ENCODE measurements around the gene TNFSF13B.
"Not testable (repeated sequence)": the region's sequence is repeated elsewhere in the genome, so short reads cannot be mapped to it uniquely, and the experiment has no call there.

The TNFSF13B gene

DNA sequence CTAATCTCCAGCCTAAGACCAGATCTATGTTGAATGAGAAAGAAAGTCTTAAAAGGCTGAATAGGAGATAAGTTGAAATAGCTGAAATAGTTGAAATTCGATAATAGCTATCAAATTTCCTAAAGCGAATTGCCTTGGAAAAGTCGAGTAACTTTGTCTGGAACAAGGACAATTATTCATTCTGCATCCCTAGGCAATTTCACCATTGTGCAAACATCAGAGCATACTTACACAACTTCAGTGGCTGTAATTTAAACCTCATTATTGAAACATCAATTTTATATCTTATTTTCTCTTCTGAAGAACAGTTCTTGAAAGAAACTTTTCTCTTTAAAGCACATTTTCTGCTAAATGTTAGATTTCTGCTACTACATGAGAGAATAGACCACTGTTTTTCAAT lies 13.6 kb downstream of the TNFSF13B start:
- DNase-seq = no peak

DNA sequence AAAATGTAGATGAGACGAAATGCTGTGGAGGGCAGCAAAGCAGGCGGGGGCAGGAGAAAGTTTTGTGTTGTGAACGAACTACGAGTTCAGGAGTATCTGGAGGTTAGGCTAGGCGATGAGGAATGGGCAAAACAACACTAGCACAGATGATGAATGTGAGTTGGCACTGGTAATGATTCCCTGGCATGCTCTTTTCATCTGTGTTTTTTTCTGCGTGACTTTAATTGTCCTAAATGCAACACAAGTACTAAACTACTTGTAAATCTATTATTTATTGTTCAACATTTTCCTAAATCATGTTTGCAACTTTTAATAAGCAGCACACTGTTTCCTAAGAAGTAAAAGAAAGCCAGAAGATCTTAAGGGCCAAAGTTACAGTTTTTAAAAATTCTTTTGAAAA lies 19.2 kb downstream of the TNFSF13B start:
- no peak for DNase-seq

DNA sequence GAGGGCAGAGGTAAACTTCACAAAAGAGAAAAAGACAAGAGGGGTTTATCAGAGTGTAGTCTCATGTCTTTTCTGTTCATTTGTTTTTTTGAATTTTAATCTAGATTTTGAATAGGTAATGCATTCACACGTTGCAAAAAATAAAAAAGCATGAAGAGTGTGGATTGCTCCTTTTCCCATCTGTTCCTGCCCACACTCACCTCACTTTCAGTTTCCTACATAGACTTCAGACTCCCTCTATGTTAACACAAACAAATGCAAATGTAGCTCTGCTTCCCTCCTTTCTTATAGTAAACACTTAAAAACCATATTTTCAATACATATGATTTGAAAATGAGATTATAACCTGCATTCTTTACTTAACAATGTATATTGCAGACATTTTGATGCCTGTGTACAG lies 20.3 kb downstream of the TNFSF13B start:
- DNase-seq = no peak

DNA sequence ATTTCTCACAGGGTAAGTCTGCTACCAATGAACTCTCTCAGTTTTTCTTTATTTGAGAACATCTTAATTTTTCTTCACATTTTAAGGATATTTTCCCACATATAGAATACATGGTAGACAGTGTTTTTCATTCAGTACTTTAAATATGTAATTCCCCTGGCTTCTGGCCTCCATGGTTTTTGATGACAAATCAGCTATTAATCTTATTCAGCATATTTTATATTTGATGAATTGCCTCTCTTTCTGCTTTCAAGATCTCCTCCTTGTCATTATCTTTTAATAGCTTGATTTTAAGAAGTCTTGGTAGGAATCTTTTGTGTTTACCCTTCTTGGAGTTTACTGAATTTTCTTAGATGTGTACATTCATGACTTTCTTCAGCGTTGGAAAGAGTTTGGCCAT lies 27.6 kb downstream of the TNFSF13B start:
- no peak for DNase-seq

DNA sequence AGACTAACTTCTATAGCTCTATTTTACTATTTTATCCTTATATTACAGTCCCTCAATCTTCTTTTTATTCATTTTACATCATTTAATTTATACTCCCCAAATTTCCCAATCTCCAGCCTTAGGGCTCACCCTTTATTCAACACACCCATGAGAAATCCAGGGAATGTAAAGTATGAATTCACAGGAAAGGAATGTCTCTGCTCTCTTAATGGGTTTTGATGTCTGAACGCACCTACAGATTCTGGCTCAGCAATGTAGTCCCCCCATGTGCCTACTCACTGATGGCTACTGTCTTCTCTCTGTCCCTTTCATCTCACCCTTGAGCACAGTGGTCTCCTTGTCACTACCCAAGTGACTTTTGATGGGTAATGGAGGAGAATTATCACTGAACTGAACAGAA lies 32.8 kb downstream of the TNFSF13B start:
- DNase-seq = no peak

DNA sequence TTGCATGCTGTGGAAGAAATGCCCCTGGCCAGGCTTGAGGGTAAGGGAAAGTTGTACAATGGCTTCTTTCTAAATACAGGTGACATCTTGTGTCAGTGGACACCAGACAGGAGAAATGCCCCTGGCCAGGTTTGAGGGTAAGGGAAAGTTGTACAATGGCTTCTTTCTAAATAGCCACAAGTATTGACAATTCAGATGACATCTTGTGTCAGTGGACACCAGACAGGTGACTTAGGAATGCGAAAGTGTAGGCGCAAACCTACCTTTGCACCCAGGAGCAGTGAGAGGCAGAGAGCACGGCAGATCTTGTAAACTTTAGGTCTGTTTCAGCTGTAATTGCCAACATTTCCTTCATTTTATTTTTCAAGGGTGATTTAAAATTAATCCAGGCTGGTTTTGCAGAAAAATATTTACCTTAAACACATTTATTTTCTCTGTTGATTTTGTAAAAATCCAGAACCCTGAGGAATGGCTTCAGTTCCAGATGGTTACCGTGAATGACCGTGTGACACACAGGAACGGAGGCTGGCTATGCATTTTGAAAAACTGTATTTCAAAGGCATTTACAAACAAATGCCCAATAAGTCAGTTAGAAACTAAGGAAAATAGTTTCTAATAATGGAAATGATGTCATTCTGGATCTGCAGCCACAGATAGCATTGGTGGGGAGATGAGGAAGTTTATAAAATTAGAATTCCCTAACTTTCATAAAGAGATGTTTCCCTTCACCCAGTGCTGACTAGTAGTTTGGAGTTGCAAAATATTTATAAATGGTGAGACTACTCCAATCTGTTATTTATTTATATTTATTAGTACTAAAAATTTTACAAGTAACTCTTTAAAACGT lies 34.9 kb downstream of the TNFSF13B start:
- DNase-seq = no peak

DNA sequence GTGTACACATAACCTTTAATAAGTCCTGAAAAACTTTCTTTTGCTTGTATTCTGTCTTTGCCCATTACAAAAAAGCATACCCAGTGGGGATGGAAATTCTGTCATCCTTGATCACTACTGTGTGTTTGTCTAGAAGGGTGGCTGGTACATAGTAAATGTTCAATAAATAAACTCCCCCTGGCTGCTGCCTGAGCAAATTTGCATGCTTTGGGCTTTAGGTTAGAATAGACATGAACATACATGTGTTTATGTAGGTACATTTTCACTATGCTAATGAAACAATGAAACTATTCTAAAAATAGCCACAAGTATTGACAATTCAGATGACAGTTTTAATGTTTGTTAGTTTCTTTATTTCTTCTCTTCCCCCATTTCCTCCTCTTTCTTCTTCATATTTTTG lies 36.1 kb downstream of the TNFSF13B start:
- DNase-seq = no peak

DNA sequence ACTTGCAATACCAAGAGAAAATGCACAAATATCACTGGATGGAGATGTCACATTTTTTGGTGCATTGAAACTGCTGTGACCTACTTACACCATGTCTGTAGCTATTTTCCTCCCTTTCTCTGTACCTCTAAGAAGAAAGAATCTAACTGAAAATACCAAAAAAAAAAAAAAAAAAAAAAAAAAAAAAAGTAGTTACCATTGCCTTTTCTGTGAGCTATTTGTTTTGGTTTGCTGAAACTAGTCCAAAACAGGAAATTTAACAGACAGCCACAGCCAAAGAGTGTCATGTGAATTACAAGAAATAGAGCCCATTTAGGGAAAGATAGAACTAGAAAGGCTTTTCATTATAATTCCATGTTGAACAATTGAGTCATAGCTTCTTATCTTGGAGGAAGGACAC lies 37.3 kb downstream of the TNFSF13B start:
- no peak for DNase-seq

DNA sequence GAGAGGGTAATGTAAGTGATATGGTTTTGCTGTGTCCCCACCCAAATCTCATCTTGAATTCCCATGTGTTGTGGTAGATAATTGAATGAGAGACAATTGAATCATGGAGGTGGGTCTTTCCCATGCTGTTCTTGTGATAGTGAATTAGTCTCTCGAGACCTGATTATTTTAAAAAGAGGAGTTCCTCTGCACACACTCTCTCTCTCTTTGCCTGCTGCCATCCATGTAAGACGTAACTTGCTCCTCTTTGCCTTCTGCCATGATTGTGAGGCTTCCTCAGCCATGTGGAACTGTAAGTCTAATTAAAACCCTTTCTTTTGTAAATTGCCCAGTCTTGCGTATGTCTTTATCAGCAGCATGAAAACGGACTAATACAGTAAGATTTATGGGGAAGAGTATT lies 42.1 kb downstream of the TNFSF13B start:
- not testable (repeated sequence) for DNase-seq

DNA sequence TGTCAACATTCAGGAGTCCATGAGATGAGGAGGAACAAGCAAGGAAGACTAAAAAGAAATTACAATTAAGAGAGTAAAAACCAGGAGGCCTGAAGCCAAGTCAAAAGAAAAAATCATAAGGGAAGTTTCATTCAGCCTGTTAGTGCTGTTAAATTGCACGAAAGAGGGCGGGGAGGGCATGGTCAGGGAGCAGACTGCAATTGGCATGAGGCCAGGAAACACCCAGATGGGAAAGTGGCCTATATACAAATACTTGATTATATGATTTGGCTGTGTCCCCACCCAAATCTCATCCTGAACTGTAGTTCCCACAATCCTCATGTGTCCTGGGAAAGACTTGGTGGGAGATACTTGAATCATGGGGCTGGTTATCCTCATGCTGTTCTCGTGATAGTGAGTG lies 43.9 kb downstream of the TNFSF13B start:
- no peak for DNase-seq

DNA sequence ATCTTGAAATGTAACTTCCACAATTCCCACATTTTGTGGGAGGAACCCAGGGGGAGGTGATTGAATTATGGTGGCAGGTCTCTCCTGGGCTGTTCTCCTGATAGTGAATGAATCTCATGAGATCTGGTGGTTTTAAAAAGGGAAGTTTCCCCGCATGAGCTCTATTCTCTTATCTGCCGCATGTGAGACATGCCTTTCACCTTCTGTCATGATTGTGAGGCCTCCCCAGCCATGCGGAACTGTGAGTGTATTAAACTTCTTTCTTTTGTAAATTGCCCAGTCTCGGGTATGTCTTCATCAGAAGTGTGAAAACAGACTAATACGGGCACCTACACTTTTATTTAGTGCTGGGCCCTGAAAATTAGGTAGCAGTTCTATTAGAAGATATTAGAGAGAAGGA lies 45.8 kb downstream of the TNFSF13B start:
- no peak for DNase-seq

DNA sequence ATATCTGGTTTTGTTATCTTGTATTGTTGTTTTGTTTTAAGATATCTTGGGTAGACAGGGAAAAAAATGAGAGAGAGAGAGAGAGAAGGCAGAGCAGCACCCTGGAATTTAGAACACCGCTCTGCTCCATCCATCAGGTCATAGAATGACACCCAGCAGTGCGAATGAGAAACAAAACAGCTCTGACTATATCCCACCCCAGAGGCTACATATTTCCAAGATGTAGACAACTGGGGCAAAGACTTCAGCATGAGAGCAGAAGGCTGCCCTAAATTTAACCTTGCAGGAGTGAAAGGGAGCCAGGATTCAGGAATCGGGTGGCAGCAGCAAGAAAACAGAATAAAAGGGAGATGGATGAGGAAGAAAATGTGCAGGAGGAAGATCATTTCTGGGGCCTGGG lies 46.5 kb downstream of the TNFSF13B start:
- no peak for DNase-seq

DNA sequence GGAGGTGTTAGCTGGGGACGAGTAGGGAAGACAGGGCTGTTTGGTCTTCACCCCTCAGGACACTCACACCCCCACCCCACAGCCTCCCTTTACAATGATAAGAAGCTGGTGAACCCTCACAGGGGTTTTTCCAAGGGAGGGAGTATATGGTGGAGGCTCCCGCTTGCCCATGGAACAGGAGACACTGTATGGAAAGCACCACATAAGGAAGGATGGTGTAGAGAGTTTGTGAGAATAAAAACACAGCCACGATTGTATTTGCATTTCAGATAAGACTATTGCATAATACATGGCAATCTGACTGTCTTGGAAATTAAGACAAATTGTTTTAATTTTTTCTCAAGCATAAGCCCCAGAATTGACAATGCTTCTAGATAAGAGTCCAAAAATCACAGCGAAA lies 46.9 kb downstream of the TNFSF13B start:
- DNase-seq = no peak

DNA sequence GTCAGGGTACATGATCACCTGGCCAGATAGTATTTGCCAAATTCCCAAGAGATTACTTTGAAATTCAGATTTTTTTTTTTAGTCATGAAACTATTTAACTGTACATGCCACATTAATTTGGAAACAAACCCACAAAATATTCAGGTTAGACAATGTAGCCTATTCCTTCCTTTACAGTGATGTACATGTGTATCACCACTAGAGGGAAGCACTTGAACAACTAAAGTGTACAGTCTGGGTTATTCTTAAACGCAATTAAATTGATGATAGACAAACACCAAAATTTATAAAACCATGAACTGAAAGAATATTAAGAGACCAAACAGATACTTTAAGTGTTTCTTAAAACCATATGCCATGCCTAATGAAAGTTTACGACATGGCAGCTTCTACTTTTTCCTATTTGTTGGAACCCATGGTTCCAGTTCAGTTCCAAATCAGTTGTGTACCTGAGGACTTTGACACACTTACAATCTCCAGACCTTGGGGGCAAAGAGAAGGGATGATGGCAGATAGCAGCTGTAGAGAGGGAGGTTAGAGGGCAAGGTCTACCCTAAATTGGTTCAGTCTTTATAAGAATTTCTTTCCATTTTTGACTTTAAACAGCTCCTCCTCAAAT lies 52.8 kb downstream of the TNFSF13B start:
- DNase-seq = no peak

DNA sequence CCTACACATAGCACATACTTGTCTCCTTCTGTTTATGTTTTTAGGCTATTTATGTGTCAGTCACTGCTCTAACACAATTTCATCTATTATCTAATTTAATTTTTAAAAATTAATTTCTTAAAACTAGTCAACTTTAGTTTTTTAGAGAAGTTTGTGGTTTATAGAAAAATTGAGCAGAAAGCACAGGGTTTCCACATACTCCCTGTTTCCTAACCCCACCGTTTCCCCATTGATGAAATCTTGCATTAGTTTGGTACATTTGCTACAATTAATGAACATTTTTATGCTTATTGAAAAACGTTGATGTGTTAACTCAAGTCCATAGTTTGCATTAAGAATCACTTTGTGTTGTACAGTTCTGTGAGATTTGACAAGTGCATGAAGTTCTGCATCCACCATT lies 53.5 kb downstream of the TNFSF13B start:
- DNase-seq = no peak

DNA sequence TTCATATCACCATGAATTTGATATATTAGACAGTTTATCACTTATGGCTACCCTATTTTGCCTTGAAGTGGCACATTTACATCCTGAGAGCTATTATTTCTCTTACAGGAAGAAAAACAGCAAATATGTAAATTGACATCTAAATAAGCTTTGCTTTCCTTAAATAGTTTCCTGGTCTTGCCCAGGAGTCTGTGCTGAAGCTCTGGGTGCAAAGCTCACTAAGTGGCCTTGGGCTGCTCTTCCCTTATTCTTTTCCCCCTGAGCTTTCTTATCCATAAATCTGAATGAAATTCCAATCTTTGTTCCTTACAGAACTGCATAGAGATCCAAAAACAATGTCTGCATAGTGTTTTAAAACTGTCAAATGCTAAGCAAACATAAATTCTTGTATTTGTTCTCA lies 56.3 kb downstream of the TNFSF13B start:
- no peak for DNase-seq

DNA sequence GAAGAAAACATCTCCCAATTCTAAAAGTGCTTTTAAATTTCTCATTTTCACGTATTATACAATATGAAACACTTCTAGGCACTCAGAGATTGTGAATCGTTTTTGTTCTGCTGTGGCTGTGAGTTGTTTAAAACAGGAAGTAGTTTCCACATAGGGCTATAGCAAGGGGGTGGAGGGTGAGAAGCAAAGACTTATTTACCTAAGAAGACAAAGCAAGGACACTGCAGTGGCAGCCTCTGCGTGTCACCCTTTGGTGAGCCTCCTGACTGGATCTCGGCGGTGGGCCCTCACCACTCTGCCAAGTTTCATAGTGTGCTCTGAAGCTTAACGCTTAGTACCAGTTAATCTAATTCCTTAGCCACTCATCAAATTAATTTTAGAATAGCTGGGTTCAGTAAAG lies 56.8 kb downstream of the TNFSF13B start:
- DNase-seq = no peak

DNA sequence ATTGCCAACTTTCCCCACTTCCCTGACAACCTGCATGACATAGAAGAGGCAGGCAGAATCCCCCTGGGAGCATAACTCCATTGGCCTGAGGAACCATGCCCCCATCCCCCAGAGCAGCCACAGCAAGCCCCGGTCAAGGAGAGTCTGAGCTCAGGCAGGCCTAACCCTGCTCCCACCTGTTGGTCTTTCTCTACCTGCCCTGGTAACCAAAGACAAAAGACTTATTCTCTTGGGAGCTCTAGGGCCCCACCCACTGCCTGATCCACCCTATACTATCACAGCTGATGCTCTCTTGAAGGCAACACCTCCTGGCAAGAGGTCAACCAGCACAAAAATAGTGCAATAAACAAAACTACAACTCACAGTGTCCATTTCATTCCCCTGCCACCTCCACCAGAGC lies 59.3 kb downstream of the TNFSF13B start:
- no peak for DNase-seq

DNA sequence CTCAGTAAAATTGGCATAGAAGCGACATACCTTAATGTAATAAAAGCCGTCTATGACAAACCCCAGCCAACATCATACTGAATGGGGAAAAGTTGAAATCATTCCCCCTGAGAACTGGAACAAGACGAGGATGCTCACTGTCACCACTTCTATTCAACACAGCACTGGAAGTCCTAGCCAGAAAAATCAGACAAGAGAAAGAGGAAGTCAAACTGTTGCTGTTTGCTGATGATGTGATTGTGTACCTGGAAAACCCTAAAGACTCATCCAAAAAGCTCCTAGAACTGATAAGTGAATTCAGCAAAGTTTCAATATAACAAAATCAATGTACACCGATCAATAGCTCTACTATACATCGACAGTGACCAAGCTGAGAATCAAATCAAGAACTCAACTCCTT lies 63.3 kb downstream of the TNFSF13B start:
- DNase-seq = no peak

DNA sequence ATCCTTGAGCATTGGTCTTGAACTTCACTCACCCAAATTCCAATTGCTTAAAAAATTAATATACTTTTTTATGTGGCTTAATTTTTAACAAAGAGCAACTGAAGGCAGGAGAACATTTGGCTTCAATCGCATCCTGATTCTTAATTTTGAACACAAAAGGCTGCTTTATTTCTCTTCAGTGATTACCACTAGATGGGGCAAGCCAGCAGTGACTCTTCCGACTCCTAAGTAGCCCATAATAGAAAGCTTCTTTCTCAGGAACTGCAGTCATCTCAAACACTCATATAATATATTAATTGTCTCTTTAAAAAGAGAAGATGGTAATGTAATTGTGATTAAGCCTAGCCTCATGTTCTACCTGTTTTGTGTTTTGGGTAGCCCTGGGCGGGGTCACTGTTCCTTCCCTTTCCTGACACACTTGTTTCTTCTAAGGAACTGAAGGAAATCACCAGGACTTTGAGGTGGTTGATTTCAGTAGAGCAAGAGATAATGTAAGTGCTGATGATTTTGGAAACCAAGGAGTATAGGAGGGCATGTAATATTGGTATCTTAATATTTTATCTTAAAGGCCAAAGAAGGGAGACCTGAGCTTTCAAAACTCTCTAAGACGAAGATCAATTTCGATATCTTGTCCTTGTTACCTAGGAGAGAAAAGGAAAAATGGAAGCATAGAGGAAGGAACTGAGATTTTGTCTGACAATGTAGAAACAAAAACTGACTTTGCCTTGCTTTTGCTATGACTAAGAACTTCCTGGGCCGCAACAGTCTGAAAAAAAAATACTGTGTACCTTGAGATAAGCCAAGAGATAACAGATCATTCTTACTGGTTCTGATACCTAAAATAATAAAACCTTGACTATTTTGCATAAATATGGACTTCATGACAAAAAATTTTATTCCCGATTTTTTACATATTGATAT lies 73.1 kb downstream of the TNFSF13B start:
- DNase-seq = no peak

DNA sequence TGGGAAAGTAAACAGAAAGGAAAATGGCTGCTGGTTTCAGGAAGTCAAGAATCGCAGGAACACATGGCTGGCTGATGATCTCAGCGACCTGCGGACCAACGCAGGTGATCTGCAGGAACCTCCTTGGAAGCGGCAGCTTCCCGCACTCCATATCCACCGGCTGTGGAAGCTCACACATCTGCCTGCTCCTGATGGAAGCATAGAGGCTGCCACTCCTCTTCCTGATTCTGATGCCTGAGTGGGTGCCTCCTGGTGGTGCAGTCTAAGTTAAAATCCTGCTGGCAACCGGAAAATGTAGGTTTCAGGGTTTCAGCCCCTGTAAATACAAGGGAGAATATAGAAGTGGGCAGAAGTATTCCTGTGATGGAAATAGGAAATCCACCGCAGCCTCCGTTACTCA lies 75.5 kb downstream of the TNFSF13B start:
- no peak for DNase-seq

DNA sequence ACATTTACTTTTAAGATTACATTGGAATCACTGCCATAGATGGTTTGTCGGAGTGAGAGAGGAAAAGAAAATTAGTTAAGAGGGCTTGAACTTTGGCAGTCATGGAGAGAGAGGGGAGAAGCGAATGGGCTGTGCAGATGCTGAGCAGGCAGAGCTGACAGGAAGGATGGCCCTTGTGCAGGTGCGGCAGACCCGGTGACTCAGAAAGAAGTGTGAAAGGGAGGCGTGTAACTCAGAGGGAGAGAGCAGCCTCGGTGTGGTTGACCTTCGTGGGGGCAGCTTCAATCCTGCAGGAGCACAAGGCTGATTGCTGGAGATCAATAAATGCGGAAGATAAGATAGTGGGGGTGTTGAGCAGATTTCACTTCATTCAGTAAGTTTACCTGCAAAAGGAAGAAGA lies 76.9 kb downstream of the TNFSF13B start:
- DNase-seq = no peak

DNA sequence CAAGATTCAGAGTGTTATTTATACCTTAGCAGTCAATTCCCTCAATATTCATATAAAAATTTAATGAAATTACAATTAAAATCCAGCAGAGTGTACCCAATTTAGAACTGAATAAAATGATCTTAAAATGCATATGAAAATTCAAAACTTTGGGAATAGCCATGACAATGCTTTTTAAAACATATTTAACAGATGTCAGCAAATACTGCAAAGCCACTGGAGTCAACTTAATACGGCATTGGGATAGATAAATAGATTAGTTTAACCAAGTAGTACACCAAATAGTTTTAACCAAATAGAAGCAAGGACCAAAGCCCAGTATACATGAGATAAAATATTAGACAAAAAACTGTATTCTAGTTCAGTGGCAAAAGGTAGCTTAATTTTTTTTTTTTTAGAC lies 79.8 kb downstream of the TNFSF13B start:
- no peak for DNase-seq

DNA sequence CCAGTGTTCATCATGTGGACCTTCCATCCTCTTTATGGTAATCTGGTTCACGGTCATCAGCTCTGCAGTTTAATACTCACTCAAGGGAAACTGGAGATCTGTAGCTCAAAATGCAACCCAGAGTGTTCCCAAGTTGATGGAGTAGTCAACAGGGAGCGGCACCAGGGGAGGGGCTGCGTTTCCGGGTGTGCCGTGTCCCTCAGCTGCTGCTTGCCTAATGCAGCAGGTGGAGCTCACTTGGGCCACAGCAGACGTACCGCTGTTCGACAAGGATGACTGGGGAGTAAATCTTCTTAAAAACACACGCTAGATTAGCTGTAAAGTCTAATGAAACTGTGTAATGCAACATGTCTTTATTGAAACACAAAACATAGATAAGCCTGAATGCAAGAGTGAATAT lies 81.1 kb downstream of the TNFSF13B start:
- DNase-seq = no peak
